IMR-90 (cell line): ENCODE measurements around the gene DSCAML1. TPM values are rescaled to one million over a fixed set of nuclear protein-coding genes. Genes with fewer than 3 reads are reported as not detected.

ENCODE experiments used
- ATAC-seq: fragments of 200-7000 bp; cut with Tn5 transposase; 2 replicates; pipeline ENCODE4 v1.9.1; 2020; ENCODE audit warnings: low read depth, mild to moderate bottlenecking, moderate library complexity
- BruUV-seq: library from RNA; stranded (reverse); fragments of 400-500 nt; replicated peaks from 2 replicates; lab custom pipeline; 2021; lab: Mats Ljungman, UMichigan
- CTCF ChIA-PET: fragments of 300-600 bp; formaldehyde crosslinking; extraction: SDS; loops from one replicate; lab custom pipeline; 2021; ENCODE audit warnings: antibody characterized with exemption; lab: Yijun Ruan, JAX
- POLR2A ChIA-PET: fragments of 300-600 bp; sonication (Branson Sonifier 250); formaldehyde crosslinking; loops from one replicate; lab custom pipeline; 2022; ENCODE audit warnings: antibody characterized with exemption; ENCODE audit not compliant: unreplicated experiment; lab: Charles Lee
- DNase-seq: peaks from one replicate; pipeline ENCODE4 v3.0.0; 2013
- H2AFZ ChIP-seq: replicated peaks from 2 replicates; pipeline ENCODE3; 2013; ENCODE audit warnings: low read length, mild to moderate bottlenecking; ENCODE audit not compliant: poor library complexity
- H2AK5ac ChIP-seq: 2 replicates; pipeline ENCODE4 v1.6.1; 2013; ENCODE audit warnings: low read depth, low read length, inconsistent platforms
- H2AK9ac ChIP-seq: replicated peaks from 2 replicates; pipeline ENCODE3; 2013; ENCODE audit warnings: mild to moderate bottlenecking, low read depth, low read length, moderate library complexity; ENCODE audit not compliant: poor library complexity
- H2BK120ac ChIP-seq: 2 replicates; pipeline ENCODE4 v1.6.1; 2013; ENCODE audit warnings: low read depth, low read length, inconsistent platforms
- H2BK15ac ChIP-seq: 3 replicates; pipeline ENCODE4 v1.6.1; 2013; ENCODE audit warnings: low read depth, low read length, inconsistent platforms
- H2BK20ac ChIP-seq: 2 replicates; pipeline ENCODE4 v1.6.1; 2013; ENCODE audit warnings: low read depth, mild to moderate bottlenecking, inconsistent platforms, low read length, moderate library complexity
- H2BK5ac ChIP-seq: 2 replicates; pipeline ENCODE4 v1.6.1; 2013; ENCODE audit warnings: mild to moderate bottlenecking, low read depth, low read length, inconsistent platforms; ENCODE audit not compliant: poor library complexity, severe bottlenecking
- H3K14ac ChIP-seq: replicated peaks from 2 replicates; pipeline ENCODE4 v1.6.1; 2013; ENCODE audit warnings: low read depth, low read length, inconsistent platforms
- H3K18ac ChIP-seq: 2 replicates; pipeline ENCODE4 v1.6.1; 2013; ENCODE audit warnings: low read depth, low read length, control low read depth
- H3K23ac ChIP-seq: 2 replicates; pipeline ENCODE4 v1.6.1; 2013; ENCODE audit warnings: low read depth, low read length, inconsistent platforms
- H3K27ac ChIP-seq: 2 replicates; pipeline ENCODE4 v1.5.1; 2013; ENCODE audit warnings: mild to moderate bottlenecking, control low read depth, low read length; ENCODE audit not compliant: insufficient read depth
- H3K27me3 ChIP-seq: 2 replicates; pipeline ENCODE4 v1.6.1; 2013; ENCODE audit warnings: low read length; ENCODE audit not compliant: control insufficient read depth, insufficient read depth
- H3K36me3 ChIP-seq: 2 replicates; pipeline ENCODE4 v1.6.1; 2013; ENCODE audit warnings: low read length, mixed read lengths; ENCODE audit not compliant: control insufficient read depth, insufficient read depth
- H3K4ac ChIP-seq: 2 replicates; pipeline ENCODE4 v1.6.1; 2013; ENCODE audit warnings: low read depth, low read length, inconsistent platforms
- H3K4me1 ChIP-seq: 2 replicates; pipeline ENCODE4 v1.6.1; 2013; ENCODE audit warnings: low read length, mixed read lengths; ENCODE audit not compliant: control insufficient read depth, insufficient read depth
- H3K4me2 ChIP-seq: 2 replicates; pipeline ENCODE4 v1.6.1; 2013; ENCODE audit warnings: low read depth, mild to moderate bottlenecking, control low read depth, low read length, moderate library complexity
- H3K4me3 ChIP-seq: 2 replicates; pipeline ENCODE4 v1.5.1; 2013; ENCODE audit warnings: low read depth, mild to moderate bottlenecking, control low read depth, low read length, moderate library complexity; ENCODE audit not compliant: insufficient read depth
- H3K56ac ChIP-seq: 2 replicates; pipeline ENCODE4 v1.6.1; 2013; ENCODE audit warnings: low read length, inconsistent platforms; ENCODE audit not compliant: insufficient read depth; ENCODE audit errors: extremely low read depth
- H3K79me1 ChIP-seq, 2 experiments: 2 replicates each; pipeline ENCODE4 v1.6.1; 2013; ENCODE audit warnings: low read length in 2 of 2, inconsistent platforms in 1 of 2, low read depth in 1 of 2
- H3K9ac ChIP-seq: 2 replicates; pipeline ENCODE4 v1.6.1; 2013; ENCODE audit warnings: low read depth, low read length, control low read depth
- H3K9me1 ChIP-seq: 2 replicates; pipeline ENCODE4 v1.6.1; 2013; ENCODE audit warnings: low read length, inconsistent platforms; ENCODE audit not compliant: insufficient read depth
- H3K9me3 ChIP-seq: 2 replicates; pipeline ENCODE4 v1.6.1; 2013; ENCODE audit warnings: low read length; ENCODE audit not compliant: control insufficient read depth, insufficient read depth
- H4K20me1 ChIP-seq: 2 replicates; pipeline ENCODE4 v1.6.1; 2013; ENCODE audit warnings: low read length, inconsistent platforms; ENCODE audit not compliant: insufficient read depth
- H4K5ac ChIP-seq: 2 replicates; pipeline ENCODE4 v1.6.1; 2013; ENCODE audit warnings: mild to moderate bottlenecking, low read depth, low read length, control low read depth
- H4K8ac ChIP-seq, 2 experiments: 2 replicates each; pipeline ENCODE4 v1.6.1; 2013; ENCODE audit warnings: low read depth in 2 of 2, low read length in 2 of 2, control low read depth in 1 of 2, inconsistent platforms in 1 of 2
- H4K91ac ChIP-seq: 2 replicates; pipeline ENCODE4 v1.6.1; 2013; ENCODE audit warnings: low read depth, low read length, inconsistent platforms; ENCODE audit not compliant: insufficient read depth
- BHLHE40 ChIP-seq: fragments of 150-350 bp; IDR thresholded peaks from 2 replicates; pipeline ENCODE4 v1.6.1; 2016; ENCODE audit warnings: mild to moderate bottlenecking, low read depth, low read length
- CEBPB ChIP-seq: IDR thresholded peaks from 2 replicates; pipeline ENCODE4 v1.6.1; 2012; ENCODE audit warnings: low read depth, low read length, improper control_type of control experiment
- CHD1 ChIP-seq: IDR thresholded peaks from 2 replicates; pipeline ENCODE4 v1.6.1; 2012; ENCODE audit warnings: low read depth, low read length, improper control_type of control experiment
- FOS ChIP-seq: fragments of 150-350 bp; IDR thresholded peaks from 2 replicates; pipeline ENCODE4 v1.6.1; 2016; ENCODE audit warnings: low read depth, low read length
- MAFK ChIP-seq: IDR thresholded peaks from 2 replicates; pipeline ENCODE4 v1.6.1; 2012; ENCODE audit warnings: low read depth, low read length, improper control_type of control experiment
- MAZ ChIP-seq: IDR thresholded peaks from 2 replicates; pipeline ENCODE4 v1.6.1; 2012; ENCODE audit warnings: low read depth, mild to moderate bottlenecking, low read length, improper control_type of control experiment, moderate library complexity, borderline replicate concordance
- MXI1 ChIP-seq: IDR thresholded peaks from 2 replicates; pipeline ENCODE4 v1.6.1; 2012; ENCODE audit warnings: low read depth, mild to moderate bottlenecking, low read length, moderate library complexity, borderline replicate concordance
- NFE2L2 ChIP-seq: fragments of 150-350 bp; IDR thresholded peaks from 2 replicates; pipeline ENCODE4 v1.6.1; 2016; ENCODE audit warnings: low read depth, mild to moderate bottlenecking, low read length
- POLR2A ChIP-seq: IDR thresholded peaks from 2 replicates; pipeline ENCODE4 v1.6.1; 2012; ENCODE audit warnings: mild to moderate bottlenecking, low read depth, low read length
- RAD21 ChIP-seq: IDR thresholded peaks from 2 replicates; pipeline ENCODE4 v1.6.1; 2012; ENCODE audit warnings: low read length, improper control_type of control experiment
- RCOR1 ChIP-seq: IDR thresholded peaks from 2 replicates; pipeline ENCODE4 v1.6.1; 2012; ENCODE audit warnings: mild to moderate bottlenecking, low read length, improper control_type of control experiment; ENCODE audit not compliant: insufficient replicate concordance
- RFX5 ChIP-seq: IDR thresholded peaks from 2 replicates; pipeline ENCODE4 v1.8.0; 2012; ENCODE audit warnings: low read depth, mild to moderate bottlenecking, low read length, moderate library complexity
- SMC3 ChIP-seq: fragments of 150-350 bp; IDR thresholded peaks from 2 replicates; pipeline ENCODE4 v1.6.1; 2016; ENCODE audit warnings: low read depth, mild to moderate bottlenecking, antibody characterized with exemption, low read length, moderate library complexity
- WGBS, 2 experiments: methylation state at CpG; one replicate each; pipeline versions ENCODE4 v1.1.5 to v1.1.7; 2013; ENCODE audit warnings: missing lambda C conversion rate in 2 of 2; ENCODE audit not compliant: insufficient read length in 1 of 2; ENCODE audit errors: extremely low coverage in 2 of 2; 5-methylcytosine and 5-hydroxymethylcytosine counted together
- dilution Hi-C: fragments of 300-500 bp; cut with HindIII; formaldehyde crosslinking; loops from one replicate; pipeline ENCODE4 v1.14.3; 2018; ENCODE audit warnings: low sequenced_read_pairs; ENCODE audit not compliant: unreplicated experiment
- in situ Hi-C: fragments of 300-500 bp; cut with MboI; formaldehyde crosslinking; loops from 3 replicates; pipeline ENCODE4 v1.14.3; 2019; ENCODE audit warnings: low sequenced_read_pairs, inconsistent platforms, mixed read lengths
- intact Hi-C: fragments of 100-400 bp; cut with micrococcal nuclease; formaldehyde crosslinking; loops from 2 replicates; pipeline ENCODE4 v1.10.0; 2022
- polyA plus RNA-seq, 3 experiments: library from polyadenylated mRNA; depleted of rRNA; stranded (reverse); fragments of >200 nt; gene quantifications; 2 replicates each; pipeline ENCODE4 v1.2.3, GENCODE V29; 2012; ENCODE audit warnings: low replicate concordance in 1 of 3
- total RNA-seq: library from RNA; depleted of rRNA; stranded (reverse); fragments of >200 nt; gene quantifications from 2 replicates; pipeline ENCODE4 v1.2.3, GENCODE V29; 2012
- TF ChIP-seq, protein P1 (sequence below): fragments of 150-350 bp; IDR thresholded peaks from 2 replicates; pipeline ENCODE4 v1.6.1; 2017; ENCODE audit warnings: mild to moderate bottlenecking, antibody characterized with exemption, low read length, low read depth
- TF ChIP-seq, protein P2 (sequence below): fragments of 150-350 bp; IDR thresholded peaks from 2 replicates; pipeline ENCODE4 v1.6.1; 2016; ENCODE audit warnings: low read depth, mild to moderate bottlenecking, low read length, moderate library complexity, borderline replicate concordance
- TF ChIP-seq, protein P3 (sequence below): conservative IDR thresholded peaks from 2 replicates; pipeline ENCODE4 v1.5.1; 2012; ENCODE audit warnings: mild to moderate bottlenecking, low read depth, low read length, improper control_type of control experiment

Gene DSCAML1
- total and polyA plus RNA-seq, 2 of the 4 experiments (the other 2 are of a cell fraction): not detected

DNA sequence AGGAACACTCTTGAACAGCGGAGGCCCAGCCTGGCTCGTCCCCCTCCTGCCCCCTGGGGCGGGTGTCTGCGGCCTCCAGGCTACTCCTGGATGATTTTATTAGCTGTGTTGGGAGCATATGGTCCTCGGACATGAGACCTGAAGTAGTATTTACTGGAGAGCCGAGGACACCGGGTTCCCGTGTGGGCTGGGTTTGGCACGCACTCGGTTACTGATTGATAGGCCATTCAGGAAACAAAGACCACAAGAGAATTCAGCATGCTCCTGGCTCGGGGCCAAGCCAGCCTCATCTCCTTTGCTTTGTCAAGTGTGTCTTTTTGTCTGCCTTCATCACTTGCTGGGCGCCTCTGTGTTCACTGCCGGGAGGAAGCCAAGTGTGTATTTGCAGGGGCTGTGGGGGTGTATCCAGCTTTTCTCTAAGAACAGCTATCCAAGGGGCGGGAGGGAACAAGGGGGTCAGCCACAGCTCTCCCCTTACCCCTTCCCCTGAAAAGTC lies 17.8 kb upstream of the DSCAML1 start:
- Histone ChIP-seq H3K4me2 (no peak overlapping the region), H4K5ac (no peak overlapping the region), H3K9me3 (no peaks in the 10 kb centered on the region), H3K79me1 (no peaks in the 10 kb centered on the region), H4K8ac (no peak overlapping the region), H3K56ac (no peak overlapping the region; the same call in 1 of the 2 replicates), H2AK5ac (no peak overlapping the region), H3K14ac (no peak overlapping the region), H3K9me1 (no peaks in the 10 kb centered on the region), H2BK20ac (no peak overlapping the region), H3K27me3 (no peaks in the 10 kb centered on the region), H2AFZ (no peak overlapping the region), H4K20me1 (no peaks in the 10 kb centered on the region), H2AK9ac (no peak overlapping the region), H2BK120ac (no peak overlapping the region), H3K4me1 (peaks cover 2% of the 10 kb centered on the region; the same call in 1 of the 2 replicates), H4K91ac (no peak overlapping the region), H3K4me3 (no peak overlapping the region), H3K36me3 (no peaks in the 10 kb centered on the region), H3K9ac (no peak overlapping the region), H3K4ac (no peak overlapping the region), H2BK5ac (no peak overlapping the region), H3K23ac (no peak overlapping the region), H2BK15ac (no peak overlapping the region), H3K18ac (no peak overlapping the region), H3K27ac (no peak overlapping the region)
- DNase-seq (no peak), ATAC-seq (no peak)
- TF ChIP-seq RAD21: no peak
- no peak for TF ChIP-seq RCOR1
- no peak for TF ChIP-seq BHLHE40
- TF ChIP-seq MAFK: no peak
- no peak for TF ChIP-seq RFX5
- TF ChIP-seq MAZ: no peak
- no peak for TF ChIP-seq POLR2A
- TF ChIP-seq, protein P1, sequence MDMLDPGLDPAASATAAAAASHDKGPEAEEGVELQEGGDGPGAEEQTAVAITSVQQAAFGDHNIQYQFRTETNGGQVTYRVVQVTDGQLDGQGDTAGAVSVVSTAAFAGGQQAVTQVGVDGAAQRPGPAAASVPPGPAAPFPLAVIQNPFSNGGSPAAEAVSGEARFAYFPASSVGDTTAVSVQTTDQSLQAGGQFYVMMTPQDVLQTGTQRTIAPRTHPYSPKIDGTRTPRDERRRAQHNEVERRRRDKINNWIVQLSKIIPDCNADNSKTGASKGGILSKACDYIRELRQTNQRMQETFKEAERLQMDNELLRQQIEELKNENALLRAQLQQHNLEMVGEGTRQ: no peak
- TF ChIP-seq, protein P2, sequence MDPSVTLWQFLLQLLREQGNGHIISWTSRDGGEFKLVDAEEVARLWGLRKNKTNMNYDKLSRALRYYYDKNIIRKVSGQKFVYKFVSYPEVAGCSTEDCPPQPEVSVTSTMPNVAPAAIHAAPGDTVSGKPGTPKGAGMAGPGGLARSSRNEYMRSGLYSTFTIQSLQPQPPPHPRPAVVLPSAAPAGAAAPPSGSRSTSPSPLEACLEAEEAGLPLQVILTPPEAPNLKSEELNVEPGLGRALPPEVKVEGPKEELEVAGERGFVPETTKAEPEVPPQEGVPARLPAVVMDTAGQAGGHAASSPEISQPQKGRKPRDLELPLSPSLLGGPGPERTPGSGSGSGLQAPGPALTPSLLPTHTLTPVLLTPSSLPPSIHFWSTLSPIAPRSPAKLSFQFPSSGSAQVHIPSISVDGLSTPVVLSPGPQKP: no peak
- TF ChIP-seq FOS: no peak
- TF ChIP-seq CHD1: no peak
- TF ChIP-seq, protein P3, sequence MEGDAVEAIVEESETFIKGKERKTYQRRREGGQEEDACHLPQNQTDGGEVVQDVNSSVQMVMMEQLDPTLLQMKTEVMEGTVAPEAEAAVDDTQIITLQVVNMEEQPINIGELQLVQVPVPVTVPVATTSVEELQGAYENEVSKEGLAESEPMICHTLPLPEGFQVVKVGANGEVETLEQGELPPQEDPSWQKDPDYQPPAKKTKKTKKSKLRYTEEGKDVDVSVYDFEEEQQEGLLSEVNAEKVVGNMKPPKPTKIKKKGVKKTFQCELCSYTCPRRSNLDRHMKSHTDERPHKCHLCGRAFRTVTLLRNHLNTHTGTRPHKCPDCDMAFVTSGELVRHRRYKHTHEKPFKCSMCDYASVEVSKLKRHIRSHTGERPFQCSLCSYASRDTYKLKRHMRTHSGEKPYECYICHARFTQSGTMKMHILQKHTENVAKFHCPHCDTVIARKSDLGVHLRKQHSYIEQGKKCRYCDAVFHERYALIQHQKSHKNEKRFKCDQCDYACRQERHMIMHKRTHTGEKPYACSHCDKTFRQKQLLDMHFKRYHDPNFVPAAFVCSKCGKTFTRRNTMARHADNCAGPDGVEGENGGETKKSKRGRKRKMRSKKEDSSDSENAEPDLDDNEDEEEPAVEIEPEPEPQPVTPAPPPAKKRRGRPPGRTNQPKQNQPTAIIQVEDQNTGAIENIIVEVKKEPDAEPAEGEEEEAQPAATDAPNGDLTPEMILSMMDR: no peak
- TF ChIP-seq SMC3: no peak
- TF ChIP-seq MXI1: no peak
- TF ChIP-seq CEBPB: no peak
- no peak for TF ChIP-seq NFE2L2
- intact Hi-C loops: no loop called here
- CTCF ChIA-PET: interaction anchor here (1.1 to 1.6 kb wide), 2 partner anchors 132 to 388 kb away, joined by 3 to 6 read pairs; no protein-coding TSS in a partner anchor
- 47% methylated on average over 6 of the region's 14 CpGs; no CpG with 5 or more reads in 1 of the 2 experiments for WGBS, 2 experiments
- in situ Hi-C loops: no loop called here
- BruUV-seq: no TSS peak
- dilution Hi-C loops: no loop called here
- POLR2A ChIA-PET: no interaction called here
